Measurements from ENCODE around the gene COQ8A.

DNA sequence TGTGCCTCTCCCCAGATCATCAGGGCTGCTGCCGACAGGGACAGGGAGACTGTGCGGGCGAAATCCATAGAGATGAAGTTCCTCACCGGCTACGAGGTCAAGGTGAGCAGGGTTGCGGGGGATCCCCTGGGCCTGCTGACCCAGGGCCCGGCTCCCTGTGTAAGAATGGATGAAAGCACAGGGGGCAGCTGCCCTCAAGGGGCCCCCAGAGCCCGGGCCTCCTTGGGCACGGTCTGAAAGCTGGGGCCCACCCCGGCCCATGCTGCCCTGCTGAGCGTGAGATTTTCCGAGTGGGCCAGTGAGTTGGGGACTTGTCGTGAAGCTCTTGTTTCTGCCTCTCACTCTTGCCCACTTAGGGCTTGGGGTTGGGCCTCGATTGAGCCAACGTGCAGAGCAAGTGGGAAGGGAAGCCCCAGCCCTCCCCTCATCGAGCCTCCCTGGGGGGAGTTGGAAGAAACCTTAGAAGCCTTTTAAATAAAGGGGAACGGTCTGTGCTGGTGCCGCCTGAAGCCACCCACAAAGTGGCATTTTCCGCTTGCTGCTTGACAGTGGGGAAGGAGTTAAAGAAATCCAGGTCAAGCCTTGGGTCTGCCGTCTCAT, 45.2 kb downstream of the COQ8A start:
- TF ChIP-seq, protein P1, sequence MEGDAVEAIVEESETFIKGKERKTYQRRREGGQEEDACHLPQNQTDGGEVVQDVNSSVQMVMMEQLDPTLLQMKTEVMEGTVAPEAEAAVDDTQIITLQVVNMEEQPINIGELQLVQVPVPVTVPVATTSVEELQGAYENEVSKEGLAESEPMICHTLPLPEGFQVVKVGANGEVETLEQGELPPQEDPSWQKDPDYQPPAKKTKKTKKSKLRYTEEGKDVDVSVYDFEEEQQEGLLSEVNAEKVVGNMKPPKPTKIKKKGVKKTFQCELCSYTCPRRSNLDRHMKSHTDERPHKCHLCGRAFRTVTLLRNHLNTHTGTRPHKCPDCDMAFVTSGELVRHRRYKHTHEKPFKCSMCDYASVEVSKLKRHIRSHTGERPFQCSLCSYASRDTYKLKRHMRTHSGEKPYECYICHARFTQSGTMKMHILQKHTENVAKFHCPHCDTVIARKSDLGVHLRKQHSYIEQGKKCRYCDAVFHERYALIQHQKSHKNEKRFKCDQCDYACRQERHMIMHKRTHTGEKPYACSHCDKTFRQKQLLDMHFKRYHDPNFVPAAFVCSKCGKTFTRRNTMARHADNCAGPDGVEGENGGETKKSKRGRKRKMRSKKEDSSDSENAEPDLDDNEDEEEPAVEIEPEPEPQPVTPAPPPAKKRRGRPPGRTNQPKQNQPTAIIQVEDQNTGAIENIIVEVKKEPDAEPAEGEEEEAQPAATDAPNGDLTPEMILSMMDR (IDR thresholded peaks at IDR 0.05; ENCODE audit: borderline replicate concordance, extremely low read depth, low read length, poor library complexity, severe bottlenecking): no peak
- TF ChIP-seq EZH2 (IDR thresholded peaks at IDR 0.05; ENCODE audit: borderline replicate concordance, low read depth, low read length, severe bottlenecking): no peak

All from DND-41 (cell line).